ENCODE results near the gene UNC5CL.
"Not testable (repeated sequence)": the region's sequence is repeated elsewhere in the genome, so short reads cannot be mapped to it uniquely, and the experiment has no call there.

The UNC5CL gene

GRCh38 chr6:41038205-41038604 is 816 bp downstream of the UNC5CL start:
- DNase-seq (ENCODE audit: low spot score): no peak

- no peak for DNase-seq (ENCODE audit: low spot score)
These were observed 1.7 kb downstream of the UNC5CL start for GRCh38 chr6:41037107-41037900.

- no peak for DNase-seq (ENCODE audit: low spot score)
These were observed 2.4 kb downstream of the UNC5CL start for GRCh38 chr6:41036601-41037000.

GRCh38 chr6:41036186-41036585 is 2.8 kb downstream of the UNC5CL start:
- DNase-seq (ENCODE audit: low spot score): no peak

- no peak for DNase-seq (ENCODE audit: low spot score)
These were observed 5.2 kb downstream of the UNC5CL start for GRCh38 chr6:41033776-41034175.

GRCh38 chr6:41032830-41033229 is 6.2 kb downstream of the UNC5CL start:
- no peak for DNase-seq (ENCODE audit: low spot score)

- DNase-seq (ENCODE audit: low spot score): no peak
These were observed 10.2 kb downstream of the UNC5CL start for GRCh38 chr6:41028561-41029412.

- peak; percentile 73 for DNase-seq (ENCODE audit: low spot score)
These were observed 11.0 kb downstream of the UNC5CL start for GRCh38 chr6:41027799-41028560.

- DNase-seq (ENCODE audit: low spot score): no peak
These were observed 11.8 kb downstream of the UNC5CL start for GRCh38 chr6:41027241-41027640.

- no peak for DNase-seq (ENCODE audit: low spot score)
These were observed 13.0 kb downstream of the UNC5CL start for GRCh38 chr6:41025966-41026530.

- no peak for DNase-seq (ENCODE audit: low spot score)
These were observed 15.9 kb downstream of the UNC5CL start for GRCh38 chr6:41023114-41023513.

- no peak for DNase-seq (ENCODE audit: low spot score)
These were observed 16.7 kb downstream of the UNC5CL start for GRCh38 chr6:41022294-41022693.

- no peak for DNase-seq (ENCODE audit: low spot score)
These were observed 17.2 kb downstream of the UNC5CL start for GRCh38 chr6:41021832-41022231.

- DNase-seq (ENCODE audit: low spot score): no peak
These were observed 21.4 kb downstream of the UNC5CL start for GRCh38 chr6:41017663-41018062.

GRCh38 chr6:41015860-41016259 is 23.2 kb downstream of the UNC5CL start:
- DNase-seq (ENCODE audit: low spot score): not testable (repeated sequence)

GRCh38 chr6:41014780-41015179 is 24.2 kb downstream of the UNC5CL start:
- no peak for DNase-seq (ENCODE audit: low spot score)

GRCh38 chr6:41013466-41014153 is 25.4 kb downstream of the UNC5CL start:
- DNase-seq (ENCODE audit: low spot score): no peak

- DNase-seq (ENCODE audit: low spot score): no peak
These were observed 27.3 kb downstream of the UNC5CL start for GRCh38 chr6:41011673-41012072.

- no peak for DNase-seq (ENCODE audit: low spot score)
These were observed 29.4 kb downstream of the UNC5CL start for GRCh38 chr6:41009669-41010068.

- no peak for DNase-seq (ENCODE audit: low spot score)
These were observed 31.0 kb downstream of the UNC5CL start for GRCh38 chr6:41008011-41008410.

GRCh38 chr6:41006980-41007379 is 32.0 kb downstream of the UNC5CL start:
- not testable (repeated sequence) for DNase-seq (ENCODE audit: low spot score)

All from CD4-positive, alpha-beta T cell treated with Interleukin-15 for 4 hours (primary cell).